ENCODE measurements around the gene C2CD4A. TPM values are rescaled to one million over a fixed set of nuclear protein-coding genes. Genes with fewer than 3 reads are reported as not detected.

Gene C2CD4A, protein sequence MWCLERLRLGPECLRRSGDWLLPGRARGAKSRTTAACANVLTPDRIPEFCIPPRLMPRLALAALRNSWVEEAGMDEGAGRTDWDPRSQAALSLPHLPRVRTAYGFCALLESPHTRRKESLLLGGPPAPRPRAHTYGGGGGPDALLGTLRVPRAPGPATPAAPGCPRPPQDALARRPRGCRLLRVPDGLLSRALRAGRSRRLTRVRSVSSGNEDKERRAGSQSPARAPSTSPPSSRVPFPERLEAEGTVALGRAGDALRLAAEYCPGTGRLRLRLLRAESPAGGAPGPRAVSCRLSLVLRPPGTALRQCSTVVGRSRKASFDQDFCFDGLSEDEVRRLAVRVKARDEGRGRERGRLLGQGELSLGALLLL
- total RNA-seq (2014; rRNA removed; shearing (Covaris generic); ENCODE audit: low replicate concordance), result not detected in 2 replicates

DNA sequence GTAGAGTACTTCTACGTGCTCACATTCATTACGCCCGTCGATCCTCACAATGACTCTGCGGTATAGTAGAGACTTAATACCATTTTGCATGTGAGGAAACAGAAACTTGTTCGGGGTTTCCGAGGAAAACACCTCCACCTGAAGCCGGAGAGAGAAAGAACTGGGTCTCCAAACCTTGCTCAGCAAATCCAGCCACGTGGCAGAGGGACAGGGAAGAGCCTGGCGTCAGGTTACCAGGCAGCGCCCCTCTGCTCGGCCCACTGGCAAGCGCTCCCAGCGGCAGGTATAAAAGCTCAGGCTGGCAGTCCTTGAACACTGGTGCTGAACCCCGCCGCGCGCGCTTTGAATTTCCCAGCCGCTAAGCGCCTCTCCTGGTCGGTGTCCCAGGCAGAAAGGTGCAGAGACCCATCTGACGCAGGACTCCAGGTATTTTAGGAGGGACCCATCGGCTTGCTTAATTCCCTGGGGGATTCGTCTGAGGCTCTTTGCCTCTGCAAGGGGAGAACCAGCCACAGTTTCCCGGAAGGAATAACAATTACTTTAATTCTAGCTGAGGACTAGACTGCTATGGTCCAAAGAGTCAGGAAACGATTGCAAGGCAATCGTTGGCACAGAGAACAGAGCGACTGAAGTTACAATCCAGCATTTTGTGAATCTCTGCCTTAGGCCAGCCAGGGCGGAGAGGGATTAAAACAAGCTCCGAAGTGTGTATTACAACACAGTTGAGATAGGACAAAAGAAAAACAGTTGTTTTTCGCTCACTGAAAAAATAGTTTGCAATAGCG is at the start of gene C2CD4A:
C2CD4A (plus strand) TSS at position 315 of the 785 bp plus-strand sequence. CDS start 637 bp downstream, outside the sequence.
- H3K9me2 ChIP-seq (replicated peaks; ENCODE audit: insufficient read depth, low read length), result no peaks in the 10 kb centered on the region
- H2AFZ ChIP-seq (ENCODE audit: low read length), result peak within 1 kb of the TSS; percentile 74
- peak; percentile 79 for DNase-seq
- H4K20me1 ChIP-seq (ENCODE audit: insufficient read depth, low read depth, low read length), result no peaks in the 10 kb centered on the region
- no peaks in the 10 kb centered on the region for H3K9me3 ChIP-seq (ENCODE audit: low read length)
- no peaks in the 10 kb centered on the region for H3K79me2 ChIP-seq (ENCODE audit: low read length)
- peak within 1 kb of the TSS; percentile 80 for H3K4me2 ChIP-seq (ENCODE audit: low read depth, low read length, poor library complexity, severe bottlenecking)
- no peaks in the 10 kb centered on the region for H3K36me3 ChIP-seq (ENCODE audit: insufficient read depth, low read length)
- peak within 1 kb of the TSS; percentile 55 for H3K9ac ChIP-seq (ENCODE audit: low read length)
- peak within 1 kb of the TSS; percentile 69 for H3K4me3 ChIP-seq (ENCODE audit: low read length)
- peaks cover 14% of the 10 kb centered on the region for H3K4me1 ChIP-seq (ENCODE audit: low read length)
- no peak within 1 kb of the TSS for H3K27ac ChIP-seq (ENCODE audit: low read length)
- H3K27me3 ChIP-seq (ENCODE audit: low read length), result no peaks in the 10 kb centered on the region

DNA sequence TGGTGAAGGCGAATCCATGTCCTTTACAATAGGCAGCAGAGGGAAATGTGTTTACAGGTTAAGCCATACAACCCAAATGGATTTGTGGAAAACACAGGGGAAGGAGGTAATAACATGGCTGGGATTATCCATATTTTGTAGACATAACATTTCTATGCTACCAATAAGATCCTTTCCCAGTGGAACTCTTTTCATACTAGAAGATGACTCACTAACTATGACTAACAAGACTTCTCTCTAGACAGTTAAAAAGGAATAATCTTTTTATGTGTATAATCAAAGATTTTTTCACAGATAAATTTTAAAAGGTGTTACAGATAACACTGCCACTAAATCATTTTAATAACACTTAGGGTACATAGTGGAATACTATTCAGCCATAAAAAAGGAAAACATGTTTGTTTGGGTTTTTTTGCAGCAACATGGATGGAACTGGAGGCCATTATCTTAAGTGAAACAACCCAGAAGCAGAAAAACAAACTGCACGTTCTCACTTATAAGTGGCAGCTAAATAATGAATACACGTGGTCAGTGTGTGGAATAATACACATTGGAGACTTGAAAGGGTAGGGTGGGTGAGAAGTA is 46.1 kb upstream of the C2CD4A start:
- DNase-seq, result no peak
- Histone ChIP-seq H3K79me2 (ENCODE audit: low read length) (peaks cover 21% of the 10 kb centered on the region), H3K9ac (ENCODE audit: low read length) (no peak overlapping the region), H3K9me2 (replicated peaks; ENCODE audit: insufficient read depth, low read length) (no peaks in the 10 kb centered on the region), H3K27ac (ENCODE audit: low read length) (no peak overlapping the region), H3K4me2 (ENCODE audit: low read depth, low read length, poor library complexity, severe bottlenecking) (no peak overlapping the region), H3K27me3 (ENCODE audit: low read length) (no peaks in the 10 kb centered on the region), H4K20me1 (ENCODE audit: insufficient read depth, low read depth, low read length) (no peaks in the 10 kb centered on the region), H3K4me3 (ENCODE audit: low read length) (no peak overlapping the region), H3K4me1 (ENCODE audit: low read length) (no peaks in the 10 kb centered on the region), H3K9me3 (ENCODE audit: low read length) (no peaks in the 10 kb centered on the region), H2AFZ (ENCODE audit: low read length) (no peak overlapping the region), H3K36me3 (ENCODE audit: insufficient read depth, low read length) (peaks cover 51% of the 10 kb centered on the region)

DNA sequence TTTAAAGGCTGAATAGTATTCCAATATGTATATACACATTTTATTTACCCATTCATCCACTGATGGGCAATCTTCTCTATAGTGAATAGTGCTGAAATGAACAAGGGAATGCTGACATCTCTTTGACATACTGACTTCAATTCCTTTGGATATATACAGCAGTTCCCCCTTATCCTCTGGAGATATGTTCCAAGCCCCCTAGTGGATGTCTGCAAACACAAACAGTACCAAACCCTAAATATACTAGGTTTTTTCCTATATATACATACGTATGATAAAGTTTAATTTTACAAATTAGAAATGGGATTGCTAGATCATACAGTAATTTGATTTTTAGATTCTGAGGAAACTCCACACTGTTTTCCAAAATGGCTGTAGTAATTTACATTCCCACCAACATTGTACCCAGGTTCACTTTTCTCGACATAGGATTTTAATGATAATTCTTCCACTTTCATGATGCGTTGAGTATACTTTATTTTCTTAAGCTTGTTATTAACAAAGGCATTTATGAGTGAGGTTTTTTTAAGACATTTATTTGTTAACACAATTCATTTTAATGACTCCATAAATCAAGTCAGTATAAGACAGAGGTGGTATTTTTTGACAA is 44.7 kb upstream of the C2CD4A start:
- Histone ChIP-seq H3K9me2 (replicated peaks; ENCODE audit: insufficient read depth, low read length) (no peaks in the 10 kb centered on the region), H3K4me3 (ENCODE audit: low read length) (no peak overlapping the region), H2AFZ (ENCODE audit: low read length) (no peak overlapping the region), H4K20me1 (ENCODE audit: insufficient read depth, low read depth, low read length) (no peaks in the 10 kb centered on the region), H3K9ac (ENCODE audit: low read length) (no peak overlapping the region), H3K79me2 (ENCODE audit: low read length) (peaks cover 34% of the 10 kb centered on the region), H3K9me3 (ENCODE audit: low read length) (no peaks in the 10 kb centered on the region), H3K27ac (ENCODE audit: low read length) (no peak overlapping the region), H3K36me3 (ENCODE audit: insufficient read depth, low read length) (peaks cover 63% of the 10 kb centered on the region), H3K4me2 (ENCODE audit: low read depth, low read length, poor library complexity, severe bottlenecking) (no peak overlapping the region), H3K4me1 (ENCODE audit: low read length) (peaks cover under 1% of the 10 kb centered on the region; the same call in 1 of the 2 replicates), H3K27me3 (ENCODE audit: low read length) (no peaks in the 10 kb centered on the region)
- no peak for DNase-seq

DNA sequence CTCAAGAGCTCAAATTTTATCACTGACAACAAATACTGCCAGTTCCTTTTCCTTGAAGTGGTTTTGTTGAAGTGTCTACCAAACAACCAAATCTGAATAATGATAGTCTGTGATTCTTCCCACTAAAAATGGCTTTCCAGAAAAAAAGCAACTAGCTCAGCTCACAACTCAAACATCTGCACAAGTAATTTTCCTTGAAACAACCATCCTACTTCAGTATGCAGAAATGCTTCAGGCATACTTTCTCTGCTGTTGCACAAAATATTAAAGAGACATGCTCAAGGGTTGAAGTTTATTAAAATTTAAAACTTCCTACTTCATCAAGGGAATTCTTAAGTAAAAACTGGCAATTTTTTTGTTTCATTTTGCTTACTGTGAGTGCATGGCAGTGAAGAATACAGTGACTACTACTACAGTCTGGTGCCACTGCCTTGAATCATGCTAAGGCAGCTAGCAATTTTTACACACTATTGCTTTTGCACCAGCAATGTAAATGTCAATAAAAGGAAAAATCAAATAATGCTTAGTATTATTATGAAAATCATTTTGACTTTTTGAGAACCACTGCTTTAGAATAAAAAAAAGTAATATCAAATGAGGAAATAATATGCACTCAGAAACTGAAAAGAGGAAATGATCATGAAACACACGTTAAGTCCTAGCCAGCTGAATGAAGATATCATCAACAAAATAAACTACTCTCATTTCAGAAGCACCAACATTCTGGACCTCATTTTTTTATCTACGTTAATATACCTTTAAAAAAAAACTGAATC is 40.1 kb upstream of the C2CD4A start:
- Histone ChIP-seq H3K9me3 (ENCODE audit: low read length) (no peaks in the 10 kb centered on the region), H3K4me1 (ENCODE audit: low read length) (peaks cover 3% of the 10 kb centered on the region; the same call in 1 of the 2 replicates), H3K4me2 (ENCODE audit: low read depth, low read length, poor library complexity, severe bottlenecking) (no peak overlapping the region), H3K27me3 (ENCODE audit: low read length) (no peaks in the 10 kb centered on the region), H4K20me1 (ENCODE audit: insufficient read depth, low read depth, low read length) (no peaks in the 10 kb centered on the region), H2AFZ (ENCODE audit: low read length) (no peak overlapping the region), H3K9me2 (replicated peaks; ENCODE audit: insufficient read depth, low read length) (no peaks in the 10 kb centered on the region), H3K9ac (ENCODE audit: low read length) (no peak overlapping the region), H3K27ac (ENCODE audit: low read length) (no peak overlapping the region), H3K79me2 (ENCODE audit: low read length) (peaks cover 64% of the 10 kb centered on the region), H3K36me3 (ENCODE audit: insufficient read depth, low read length) (peaks cover 80% of the 10 kb centered on the region), H3K4me3 (ENCODE audit: low read length) (no peak overlapping the region)
- no peak for DNase-seq

DNA sequence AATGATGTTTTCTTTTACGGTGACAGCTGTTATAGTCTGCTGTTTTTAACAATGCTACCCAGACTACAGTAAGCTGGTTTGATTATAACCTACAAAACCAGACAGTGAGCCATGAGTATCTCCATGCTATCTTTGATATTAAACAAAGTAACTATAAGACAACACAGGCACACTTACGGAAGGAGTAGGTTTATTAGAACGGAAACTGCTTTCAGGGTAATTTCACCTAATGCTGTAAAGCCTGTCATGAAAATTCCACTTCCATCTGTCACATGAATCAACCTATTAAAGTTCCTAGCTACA is 39.6 kb upstream of the C2CD4A start:
- no peak for DNase-seq
- Histone ChIP-seq H3K27ac (ENCODE audit: low read length) (no peak overlapping the region), H3K9me2 (replicated peaks; ENCODE audit: insufficient read depth, low read length) (no peaks in the 10 kb centered on the region), H3K36me3 (ENCODE audit: insufficient read depth, low read length) (peaks cover 76% of the 10 kb centered on the region), H3K9me3 (ENCODE audit: low read length) (no peaks in the 10 kb centered on the region), H3K4me2 (ENCODE audit: low read depth, low read length, poor library complexity, severe bottlenecking) (no peak overlapping the region), H3K27me3 (ENCODE audit: low read length) (no peaks in the 10 kb centered on the region), H2AFZ (ENCODE audit: low read length) (no peak overlapping the region), H3K79me2 (ENCODE audit: low read length) (peaks cover 68% of the 10 kb centered on the region), H3K9ac (ENCODE audit: low read length) (no peak overlapping the region), H3K4me3 (ENCODE audit: low read length) (no peak overlapping the region), H3K4me1 (ENCODE audit: low read length) (peaks cover 3% of the 10 kb centered on the region; the same call in 1 of the 2 replicates), H4K20me1 (ENCODE audit: insufficient read depth, low read depth, low read length) (no peaks in the 10 kb centered on the region)

DNA sequence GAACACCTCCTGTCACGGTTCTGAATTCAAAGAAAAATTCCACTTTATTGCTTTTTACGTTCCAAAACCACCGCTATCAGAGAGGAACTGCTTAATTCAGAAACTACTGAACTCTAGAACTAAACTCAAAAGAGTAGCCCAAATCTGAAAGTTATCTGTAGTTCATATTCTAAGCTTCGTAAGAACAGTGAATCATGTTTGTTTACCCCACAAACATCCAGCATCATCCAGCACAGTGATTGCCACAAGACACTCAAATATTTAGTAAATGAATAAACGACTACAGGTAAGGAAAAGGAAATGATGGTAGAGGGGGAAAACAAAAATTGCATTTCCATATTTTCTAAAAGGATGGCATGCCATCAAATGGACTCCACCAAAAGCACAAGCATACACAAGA is 38.9 kb upstream of the C2CD4A start:
- Histone ChIP-seq H3K4me1 (ENCODE audit: low read length) (peaks cover 3% of the 10 kb centered on the region; the same call in 1 of the 2 replicates), H3K4me3 (ENCODE audit: low read length) (no peak overlapping the region), H3K79me2 (ENCODE audit: low read length) (peaks cover 74% of the 10 kb centered on the region), H2AFZ (ENCODE audit: low read length) (no peak overlapping the region), H3K9ac (ENCODE audit: low read length) (no peak overlapping the region), H3K9me3 (ENCODE audit: low read length) (no peaks in the 10 kb centered on the region), H3K27ac (ENCODE audit: low read length) (no peak overlapping the region), H3K9me2 (replicated peaks; ENCODE audit: insufficient read depth, low read length) (no peaks in the 10 kb centered on the region), H3K27me3 (ENCODE audit: low read length) (no peaks in the 10 kb centered on the region), H3K4me2 (ENCODE audit: low read depth, low read length, poor library complexity, severe bottlenecking) (no peak overlapping the region), H3K36me3 (ENCODE audit: insufficient read depth, low read length) (peaks cover 69% of the 10 kb centered on the region), H4K20me1 (ENCODE audit: insufficient read depth, low read depth, low read length) (no peaks in the 10 kb centered on the region)
- DNase-seq, result no peak

DNA sequence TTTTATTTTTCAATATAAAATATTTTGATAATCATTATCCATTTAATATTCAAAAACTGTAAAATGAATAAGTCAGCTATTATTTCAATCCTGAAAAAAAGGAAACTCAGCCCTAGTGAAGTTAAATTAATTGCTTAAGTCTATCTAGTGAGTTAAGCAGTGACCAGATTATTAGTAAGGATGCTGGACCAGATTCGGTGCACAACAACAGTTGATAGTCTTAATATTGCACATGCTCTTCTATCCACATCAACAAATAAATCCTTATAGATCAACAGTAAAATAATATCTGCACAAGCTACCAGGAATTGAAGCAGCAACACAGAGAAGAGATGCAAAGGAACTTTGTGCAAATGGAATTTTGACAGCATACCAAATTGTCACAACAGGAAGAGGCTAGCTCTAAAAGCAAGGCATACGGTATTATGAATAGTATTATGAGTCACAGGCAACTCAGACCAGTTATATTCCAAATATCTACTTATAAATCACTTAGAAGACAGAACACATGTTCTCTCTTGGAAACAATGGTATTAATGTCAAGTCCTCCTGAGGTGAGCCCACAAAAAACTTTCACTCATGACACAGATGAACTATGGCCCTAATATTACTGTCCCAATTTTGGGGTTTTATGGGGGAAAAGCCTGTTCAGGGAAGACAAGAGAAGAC is 31.4 kb upstream of the C2CD4A start:
- Histone ChIP-seq H4K20me1 (ENCODE audit: insufficient read depth, low read depth, low read length) (no peaks in the 10 kb centered on the region), H3K36me3 (ENCODE audit: insufficient read depth, low read length) (peaks cover 41% of the 10 kb centered on the region), H3K9me3 (ENCODE audit: low read length) (no peaks in the 10 kb centered on the region), H3K9ac (ENCODE audit: low read length) (no peak overlapping the region), H3K79me2 (ENCODE audit: low read length) (peaks cover 78% of the 10 kb centered on the region), H3K27ac (ENCODE audit: low read length) (no peak overlapping the region), H2AFZ (ENCODE audit: low read length) (no peak overlapping the region), H3K4me3 (ENCODE audit: low read length) (no peak overlapping the region), H3K4me1 (ENCODE audit: low read length) (no peaks in the 10 kb centered on the region), H3K9me2 (replicated peaks; ENCODE audit: insufficient read depth, low read length) (no peaks in the 10 kb centered on the region), H3K27me3 (ENCODE audit: low read length) (no peaks in the 10 kb centered on the region), H3K4me2 (ENCODE audit: low read depth, low read length, poor library complexity, severe bottlenecking) (no peak overlapping the region)
- no peak for DNase-seq

Measured in Karpas-422 (cell line).